ENCODE results near the gene EIF2S3B. TPM values are rescaled to one million over a fixed set of nuclear protein-coding genes. Genes with fewer than 3 reads are reported as not detected.

Gene EIF2S3B
- total and polyA plus RNA-seq, 4 donors, result 0.59 to 4.3 (median 0.71) TPM

GRCh38 chr12:10498042-10498441 is 7.6 kb upstream of the EIF2S3B start:
- Histone ChIP-seq H3K4me3 (ENCODE audit: low read depth, low read length) (no peak overlapping the region), H3K27me3 (ENCODE audit: control insufficient read depth, insufficient read depth, low read length) (no peaks in the 10 kb centered on the region), H3K9me3 (ENCODE audit: control insufficient read depth, insufficient read depth, low read length) (no peaks in the 10 kb centered on the region), H3K4me1 (ENCODE audit: control insufficient read depth, insufficient read depth, low read length) (no peaks in the 10 kb centered on the region), H3K36me3 (ENCODE audit: control insufficient read depth, insufficient read depth, low read length) (no peaks in the 10 kb centered on the region), H3K27ac (ENCODE audit: low read depth, low read length) (no peak overlapping the region)
- no peak for DNase-seq (ENCODE audit: low read depth in 4 of 6, low spot score in 6 of 6)
- WGBS (ENCODE audit: insufficient coverage), result 80% methylated on average over 1 of the region's 1 CpG

- peak in 1 of 6 donors; percentile 2 for DNase-seq (ENCODE audit: low read depth in 4 of 6, low spot score in 6 of 6)
- 0% methylated on average over 1 of the region's 3 CpGs for WGBS (ENCODE audit: insufficient coverage)
- no peak overlapping the region for H3K4me3 ChIP-seq (ENCODE audit: low read depth, low read length)
- no peaks in the 10 kb centered on the region for H3K4me1 ChIP-seq (ENCODE audit: control insufficient read depth, insufficient read depth, low read length)
- no peaks in the 10 kb centered on the region for H3K36me3 ChIP-seq (ENCODE audit: control insufficient read depth, insufficient read depth, low read length)
- H3K27ac ChIP-seq (ENCODE audit: low read depth, low read length), result no peak overlapping the region
- peaks cover 2% of the 10 kb centered on the region for H3K9me3 ChIP-seq (ENCODE audit: control insufficient read depth, insufficient read depth, low read length)
- H3K27me3 ChIP-seq (ENCODE audit: control insufficient read depth, insufficient read depth, low read length), result no peaks in the 10 kb centered on the region
These were observed 4.7 kb upstream of the EIF2S3B start for GRCh38 chr12:10501030-10501429.

GRCh38 chr12:10503460-10503859 is 2.2 kb upstream of the EIF2S3B start:
- Histone ChIP-seq H3K27me3 (ENCODE audit: control insufficient read depth, insufficient read depth, low read length) (no peaks in the 10 kb centered on the region), H3K4me3 (ENCODE audit: low read depth, low read length) (no peak overlapping the region), H3K9me3 (ENCODE audit: control insufficient read depth, insufficient read depth, low read length) (peaks cover 2% of the 10 kb centered on the region), H3K27ac (ENCODE audit: low read depth, low read length) (no peak overlapping the region), H3K4me1 (ENCODE audit: control insufficient read depth, insufficient read depth, low read length) (no peaks in the 10 kb centered on the region), H3K36me3 (ENCODE audit: control insufficient read depth, insufficient read depth, low read length) (no peaks in the 10 kb centered on the region)
- no CpG with 5 or more reads among the region's 1 CpG for WGBS (ENCODE audit: insufficient coverage)
- peak in 1 of 6 donors; percentile 3 for DNase-seq (ENCODE audit: low read depth in 4 of 6, low spot score in 6 of 6)

GRCh38 chr12:10511756-10512355 is 6.2 kb downstream of the EIF2S3B start:
- DNase-seq (ENCODE audit: low read depth in 4 of 6, low spot score in 6 of 6), result no peak
- no peak overlapping the region for H3K4me3 ChIP-seq (ENCODE audit: low read depth, low read length)
- WGBS (ENCODE audit: insufficient coverage), result 89% methylated on average over 4 of the region's 5 CpGs
- H3K4me1 ChIP-seq (ENCODE audit: control insufficient read depth, insufficient read depth, low read length), result no peaks in the 10 kb centered on the region
- no peaks in the 10 kb centered on the region for H3K36me3 ChIP-seq (ENCODE audit: control insufficient read depth, insufficient read depth, low read length)
- no peaks in the 10 kb centered on the region for H3K27me3 ChIP-seq (ENCODE audit: control insufficient read depth, insufficient read depth, low read length)
- no peak overlapping the region for H3K27ac ChIP-seq (ENCODE audit: low read depth, low read length)
- H3K9me3 ChIP-seq (ENCODE audit: control insufficient read depth, insufficient read depth, low read length), result no peaks in the 10 kb centered on the region

- Histone ChIP-seq H3K4me3 (ENCODE audit: low read depth, low read length) (no peak overlapping the region), H3K27me3 (ENCODE audit: control insufficient read depth, insufficient read depth, low read length) (no peaks in the 10 kb centered on the region), H3K36me3 (ENCODE audit: control insufficient read depth, insufficient read depth, low read length) (no peaks in the 10 kb centered on the region), H3K4me1 (ENCODE audit: control insufficient read depth, insufficient read depth, low read length) (no peaks in the 10 kb centered on the region), H3K9me3 (ENCODE audit: control insufficient read depth, insufficient read depth, low read length) (no peaks in the 10 kb centered on the region), H3K27ac (ENCODE audit: low read depth, low read length) (no peak overlapping the region)
- DNase-seq (ENCODE audit: low read depth in 4 of 6, low spot score in 6 of 6), result no peak
- WGBS (ENCODE audit: insufficient coverage), result no CpG with 5 or more reads among the region's 4 CpGs
These were observed 7.1 kb downstream of the EIF2S3B start for GRCh38 chr12:10512798-10513197.

GRCh38 chr12:10521555-10521954 is 15.9 kb downstream of the EIF2S3B start:
- no peak for DNase-seq (ENCODE audit: low read depth in 4 of 6, low spot score in 6 of 6)
- Histone ChIP-seq H3K9me3 (ENCODE audit: control insufficient read depth, insufficient read depth, low read length) (no peaks in the 10 kb centered on the region), H3K27ac (ENCODE audit: low read depth, low read length) (no peak overlapping the region), H3K36me3 (ENCODE audit: control insufficient read depth, insufficient read depth, low read length) (no peaks in the 10 kb centered on the region), H3K4me1 (ENCODE audit: control insufficient read depth, insufficient read depth, low read length) (no peaks in the 10 kb centered on the region), H3K27me3 (ENCODE audit: control insufficient read depth, insufficient read depth, low read length) (no peaks in the 10 kb centered on the region), H3K4me3 (ENCODE audit: low read depth, low read length) (no peak overlapping the region)
- no CpG with 5 or more reads among the region's 2 CpGs for WGBS (ENCODE audit: insufficient coverage)

- WGBS (ENCODE audit: insufficient coverage), result no CpG with 5 or more reads among the region's 2 CpGs
- Histone ChIP-seq H3K9me3 (ENCODE audit: control insufficient read depth, insufficient read depth, low read length) (no peaks in the 10 kb centered on the region), H3K27ac (ENCODE audit: low read depth, low read length) (no peak overlapping the region), H3K4me3 (ENCODE audit: low read depth, low read length) (no peak overlapping the region), H3K36me3 (ENCODE audit: control insufficient read depth, insufficient read depth, low read length) (no peaks in the 10 kb centered on the region), H3K4me1 (ENCODE audit: control insufficient read depth, insufficient read depth, low read length) (no peaks in the 10 kb centered on the region), H3K27me3 (ENCODE audit: control insufficient read depth, insufficient read depth, low read length) (no peaks in the 10 kb centered on the region)
- DNase-seq (ENCODE audit: low read depth in 4 of 6, low spot score in 6 of 6), result no peak
These were observed 22.7 kb downstream of the EIF2S3B start for GRCh38 chr12:10528174-10528953.

- DNase-seq (ENCODE audit: low read depth in 4 of 6, low spot score in 6 of 6), result no peak
- H3K27ac ChIP-seq (ENCODE audit: low read depth, low read length), result no peak overlapping the region
- H3K9me3 ChIP-seq (ENCODE audit: control insufficient read depth, insufficient read depth, low read length), result no peaks in the 10 kb centered on the region
- H3K27me3 ChIP-seq (ENCODE audit: control insufficient read depth, insufficient read depth, low read length), result no peaks in the 10 kb centered on the region
- no peaks in the 10 kb centered on the region for H3K36me3 ChIP-seq (ENCODE audit: control insufficient read depth, insufficient read depth, low read length)
- no CpG with 5 or more reads among the region's 3 CpGs for WGBS (ENCODE audit: insufficient coverage)
- no peak overlapping the region for H3K4me3 ChIP-seq (ENCODE audit: low read depth, low read length)
- no peaks in the 10 kb centered on the region for H3K4me1 ChIP-seq (ENCODE audit: control insufficient read depth, insufficient read depth, low read length)
These were observed 23.9 kb downstream of the EIF2S3B start for GRCh38 chr12:10529603-10530002.

- Histone ChIP-seq H3K27me3 (ENCODE audit: control insufficient read depth, insufficient read depth, low read length) (no peaks in the 10 kb centered on the region), H3K4me1 (ENCODE audit: control insufficient read depth, insufficient read depth, low read length) (no peaks in the 10 kb centered on the region), H3K9me3 (ENCODE audit: control insufficient read depth, insufficient read depth, low read length) (no peaks in the 10 kb centered on the region), H3K27ac (ENCODE audit: low read depth, low read length) (no peak overlapping the region), H3K36me3 (ENCODE audit: control insufficient read depth, insufficient read depth, low read length) (no peaks in the 10 kb centered on the region), H3K4me3 (ENCODE audit: low read depth, low read length) (no peak overlapping the region)
- WGBS (ENCODE audit: insufficient coverage), result 84% methylated on average over 3 of the region's 3 CpGs
- no peak for DNase-seq (ENCODE audit: low read depth in 4 of 6, low spot score in 6 of 6)
These were observed 32.0 kb downstream of the EIF2S3B start for GRCh38 chr12:10537721-10538120.

- H3K36me3 ChIP-seq (ENCODE audit: control insufficient read depth, insufficient read depth, low read length), result no peaks in the 10 kb centered on the region
- no CpG with 5 or more reads among the region's 2 CpGs for WGBS (ENCODE audit: insufficient coverage)
- DNase-seq (ENCODE audit: low read depth in 4 of 6, low spot score in 6 of 6), result no peak
These were observed 35.1 kb downstream of the EIF2S3B start for GRCh38 chr12:10540776-10541205.

More at GRCh38 chr12:10540776-10541205, 35.1 kb downstream of the EIF2S3B start:
- H3K4me3 ChIP-seq (ENCODE audit: low read depth, low read length), result no peak overlapping the region
- H3K27me3 ChIP-seq (ENCODE audit: control insufficient read depth, insufficient read depth, low read length), result no peaks in the 10 kb centered on the region
- no peaks in the 10 kb centered on the region for H3K4me1 ChIP-seq (ENCODE audit: control insufficient read depth, insufficient read depth, low read length)
- no peaks in the 10 kb centered on the region for H3K9me3 ChIP-seq (ENCODE audit: control insufficient read depth, insufficient read depth, low read length)
- H3K27ac ChIP-seq (ENCODE audit: low read depth, low read length), result no peak overlapping the region
